Epithelial cell of proximal tubule (primary cell): ENCODE measurements around the gene ITPR1. TPM values are rescaled to one million over a fixed set of nuclear protein-coding genes. Genes with fewer than 3 reads are reported as not detected.

ENCODE experiments used
- DNase-seq: peaks from one replicate; pipeline ENCODE4 v3.0.0-alpha.2; 2011; ENCODE audit warnings: low read depth
- H3K4me3 ChIP-seq: 2 replicates; pipeline ENCODE4 v1.5.1; 2011; ENCODE audit warnings: low read depth, mild to moderate bottlenecking, low read length
- CTCF ChIP-seq: conservative IDR thresholded peaks from 2 replicates; pipeline ENCODE4 v1.5.1; 2012; ENCODE audit warnings: low read depth, mild to moderate bottlenecking, low read length
- total RNA-seq: library from RNA; depleted of rRNA; stranded (reverse); fragments of >200 nt; gene quantifications from 2 replicates; pipeline ENCODE4 v1.2.3, GENCODE V29; 2015

Gene ITPR1
- total RNA-seq, 1 donor from 2014 or later = 4.6 TPM

GRCh38 chr3:4843619-4844018, 350.5 kb downstream of the ITPR1 start:
- no peak overlapping the region for H3K4me3 ChIP-seq
- no peak for TF ChIP-seq CTCF
- DNase-seq = no peak

- H3K4me3 ChIP-seq = no peak overlapping the region
- TF ChIP-seq CTCF = no peak
- DNase-seq = no peak
Observed at GRCh38 chr3:4845882-4846281, 352.7 kb downstream of the ITPR1 start.

- DNase-seq = no peak
- TF ChIP-seq CTCF = no peak
- H3K4me3 ChIP-seq = no peak overlapping the region
Observed at GRCh38 chr3:4846543-4846942, 353.4 kb downstream of the ITPR1 start.

- H3K4me3 ChIP-seq = no peak overlapping the region
- no peak for DNase-seq
- no peak for TF ChIP-seq CTCF
Observed at GRCh38 chr3:4848176-4848825, 355.2 kb downstream of the ITPR1 start.

GRCh38 chr3:4849136-4849535, 356.0 kb downstream of the ITPR1 start:
- no peak for TF ChIP-seq CTCF
- no peak for DNase-seq
- H3K4me3 ChIP-seq = no peak overlapping the region

GRCh38 chr3:4849739-4850138, 356.6 kb downstream of the ITPR1 start:
- TF ChIP-seq CTCF = no peak
- no peak overlapping the region for H3K4me3 ChIP-seq
- no peak for DNase-seq

- DNase-seq = no peak
- no peak for TF ChIP-seq CTCF
Observed at GRCh38 chr3:4850211-4850927, 357.2 kb downstream of the ITPR1 start.

More at GRCh38 chr3:4850211-4850927, 357.2 kb downstream of the ITPR1 start:
- no peak overlapping the region for H3K4me3 ChIP-seq
